Mucosa of descending colon (tissue), 3 donors: ENCODE results near the gene AMBP. TPM values are rescaled to one million over a fixed set of nuclear protein-coding genes. Genes with fewer than 3 reads are reported as not detected.
A peak's percentile ranks its signal among the peaks of the same experiment; 100 is the strongest.

Experiments used
- ATAC-seq: fragments of 200-7000 bp; cut with Tn5 transposase; one replicate; pipeline ENCODE4 v1.9.1; 2020; ENCODE audit warnings: mild to moderate bottlenecking, moderate library complexity
- DNase-seq, 3 donors: peaks; one replicate each; pipeline ENCODE4 v3.0.0-alpha.2; 2020
- H3K36me3 ChIP-seq: fragments of 200-600 bp; one replicate; pipeline ENCODE4 v1.8.0; 2021; ENCODE audit warnings: low read depth, mild to moderate bottlenecking
- H3K4me1 ChIP-seq: fragments of 200-600 bp; one replicate; pipeline ENCODE4 v1.8.0; 2021; ENCODE audit warnings: low read depth, mild to moderate bottlenecking
- H3K4me3 ChIP-seq: fragments of 200-600 bp; one replicate; pipeline ENCODE4 v1.8.0; 2021; ENCODE audit warnings: mild to moderate bottlenecking
- H3K9me3 ChIP-seq: fragments of 200-600 bp; one replicate; pipeline ENCODE4 v1.8.0; 2021; ENCODE audit warnings: mild to moderate bottlenecking
- intact Hi-C, 2 donors: fragments of 100-400 bp; cut with DNase I in 1 of 2; cut with micrococcal nuclease in 1 of 2; formaldehyde crosslinking; loops; one replicate each; pipeline versions ENCODE4 v1.11.0 to v1.11.1; 2022; cut with DNase I, micrococcal nuclease
- total RNA-seq, 3 donors: library from RNA; stranded (reverse); fragmentation: NEBNext Ultra II Directional in 2 of 3; extraction: Animal tissue kit (Norgen Biotek cat#: 25700) in 2 of 3; gene quantifications; one replicate each; pipeline versions ENCODE4 v1.2.1 to v1.2.4, GENCODE V29; 2021 to 2023
- TF ChIP-seq, protein P1 (sequence below): fragments of 200-600 bp; IDR thresholded peaks from one replicate; pipeline ENCODE4 v1.8.0; 2022; ENCODE audit warnings: antibody characterized with exemption, mild to moderate bottlenecking
- donor health status: DM: no; HTN: no; CAD: no; lungs with moderate emphysema.
- donor health status: DM: no; HTN: no; CAD: no.
- donor health status: DM: no; HTN: yes; CAD: no.

AMBP gene
- total RNA-seq, 3 donors from 2014 or later: 0.63 to 0.81 TPM; not detected in 1

DNA sequence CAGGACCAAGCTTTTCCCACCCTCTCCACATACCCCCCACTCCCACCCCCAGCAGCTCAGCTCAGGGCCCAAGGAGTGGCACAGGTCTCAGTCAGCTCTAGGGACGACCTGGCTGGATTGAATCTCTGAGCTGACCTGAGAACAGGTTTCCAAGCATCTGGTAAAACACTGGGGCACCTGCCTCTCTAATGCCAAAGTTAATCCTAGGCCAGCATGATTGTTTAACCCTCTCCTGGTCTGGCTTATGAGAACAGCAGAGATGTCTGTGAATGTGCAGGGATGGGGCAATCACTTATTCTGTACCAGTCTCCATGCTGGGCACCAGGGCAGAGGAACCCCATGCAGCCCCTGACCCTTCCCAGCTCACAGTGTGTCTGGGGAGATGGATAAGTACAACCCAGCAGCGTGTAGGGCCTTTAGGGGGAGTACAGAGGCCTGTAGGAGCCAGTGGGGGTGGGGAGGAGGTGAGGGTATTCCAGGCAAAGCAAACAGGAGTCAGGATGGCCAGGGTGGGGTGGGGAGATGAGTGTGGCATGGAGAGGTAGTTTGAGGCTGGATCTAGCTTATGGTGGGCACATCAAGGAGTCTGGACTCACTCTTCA, 21.7 kb upstream of the AMBP start:
- TF ChIP-seq, protein P1, sequence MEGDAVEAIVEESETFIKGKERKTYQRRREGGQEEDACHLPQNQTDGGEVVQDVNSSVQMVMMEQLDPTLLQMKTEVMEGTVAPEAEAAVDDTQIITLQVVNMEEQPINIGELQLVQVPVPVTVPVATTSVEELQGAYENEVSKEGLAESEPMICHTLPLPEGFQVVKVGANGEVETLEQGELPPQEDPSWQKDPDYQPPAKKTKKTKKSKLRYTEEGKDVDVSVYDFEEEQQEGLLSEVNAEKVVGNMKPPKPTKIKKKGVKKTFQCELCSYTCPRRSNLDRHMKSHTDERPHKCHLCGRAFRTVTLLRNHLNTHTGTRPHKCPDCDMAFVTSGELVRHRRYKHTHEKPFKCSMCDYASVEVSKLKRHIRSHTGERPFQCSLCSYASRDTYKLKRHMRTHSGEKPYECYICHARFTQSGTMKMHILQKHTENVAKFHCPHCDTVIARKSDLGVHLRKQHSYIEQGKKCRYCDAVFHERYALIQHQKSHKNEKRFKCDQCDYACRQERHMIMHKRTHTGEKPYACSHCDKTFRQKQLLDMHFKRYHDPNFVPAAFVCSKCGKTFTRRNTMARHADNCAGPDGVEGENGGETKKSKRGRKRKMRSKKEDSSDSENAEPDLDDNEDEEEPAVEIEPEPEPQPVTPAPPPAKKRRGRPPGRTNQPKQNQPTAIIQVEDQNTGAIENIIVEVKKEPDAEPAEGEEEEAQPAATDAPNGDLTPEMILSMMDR: no peak
- Histone ChIP-seq H3K36me3 (no peaks in the 10 kb centered on the region), H3K4me3 (no peak overlapping the region), H3K9me3 (no peaks in the 10 kb centered on the region), H3K4me1 (peaks cover 5% of the 10 kb centered on the region)
- intact Hi-C loops: loop anchor here in 1 of 2 donors (10.0 kb wide), 1 partner anchor 195 kb away; no protein-coding TSS in a partner anchor
- DNase-seq: no peak
- ATAC-seq: no peak

DNA sequence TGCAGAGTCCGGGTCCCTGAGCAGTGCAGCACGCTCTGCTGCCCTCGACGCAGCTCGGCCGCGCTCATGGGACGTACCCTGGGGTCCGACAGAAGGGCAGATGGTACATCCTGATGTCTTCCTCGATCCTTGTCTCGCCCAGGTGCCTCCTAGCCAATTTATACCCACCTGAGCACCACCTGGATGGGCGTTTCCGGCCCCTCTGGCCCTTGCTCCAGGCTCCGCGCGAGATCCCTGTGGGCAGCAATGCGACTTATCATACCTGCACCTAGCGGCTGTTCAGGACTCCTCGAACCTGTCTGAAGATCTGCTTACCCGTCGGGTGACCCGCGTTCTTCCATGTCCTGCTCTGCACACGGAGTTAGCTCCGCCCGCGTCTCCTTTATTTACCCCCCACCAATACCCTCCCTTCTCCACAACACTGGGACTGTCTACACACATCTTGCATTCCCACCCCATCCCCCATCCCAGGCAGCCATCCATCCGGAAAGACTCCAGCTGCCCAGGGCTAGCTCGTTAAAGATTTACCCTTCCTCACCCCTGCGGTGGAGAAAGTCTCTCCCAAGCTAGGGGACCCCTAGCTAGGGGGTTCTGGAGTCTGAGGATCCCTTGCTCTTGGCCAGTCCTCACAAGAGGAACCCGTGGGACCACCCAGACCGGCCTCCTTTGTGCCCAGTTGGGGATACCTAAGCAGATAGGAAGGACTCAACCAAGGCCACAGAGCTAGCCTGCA, 21.0 kb upstream of the AMBP start, which contains the start of gene KIF12:
TSS of gene KIF12 (minus strand) at position 357 of the 733 bp plus-strand sequence. CDS start at position 341, 16 bp downstream.
- TF ChIP-seq, protein P1: no peak
- H3K36me3 ChIP-seq: no peaks in the 10 kb centered on the region
- DNase-seq (peak in 2 of 3 donors; percentile 65 to 71), ATAC-seq (peak; percentile 54)
- peak within 1 kb of the TSS; percentile 6 for H3K4me3 ChIP-seq
- intact Hi-C loops: no loop called here
- peaks cover 5% of the 10 kb centered on the region for H3K4me1 ChIP-seq
- H3K9me3 ChIP-seq: no peaks in the 10 kb centered on the region

DNA sequence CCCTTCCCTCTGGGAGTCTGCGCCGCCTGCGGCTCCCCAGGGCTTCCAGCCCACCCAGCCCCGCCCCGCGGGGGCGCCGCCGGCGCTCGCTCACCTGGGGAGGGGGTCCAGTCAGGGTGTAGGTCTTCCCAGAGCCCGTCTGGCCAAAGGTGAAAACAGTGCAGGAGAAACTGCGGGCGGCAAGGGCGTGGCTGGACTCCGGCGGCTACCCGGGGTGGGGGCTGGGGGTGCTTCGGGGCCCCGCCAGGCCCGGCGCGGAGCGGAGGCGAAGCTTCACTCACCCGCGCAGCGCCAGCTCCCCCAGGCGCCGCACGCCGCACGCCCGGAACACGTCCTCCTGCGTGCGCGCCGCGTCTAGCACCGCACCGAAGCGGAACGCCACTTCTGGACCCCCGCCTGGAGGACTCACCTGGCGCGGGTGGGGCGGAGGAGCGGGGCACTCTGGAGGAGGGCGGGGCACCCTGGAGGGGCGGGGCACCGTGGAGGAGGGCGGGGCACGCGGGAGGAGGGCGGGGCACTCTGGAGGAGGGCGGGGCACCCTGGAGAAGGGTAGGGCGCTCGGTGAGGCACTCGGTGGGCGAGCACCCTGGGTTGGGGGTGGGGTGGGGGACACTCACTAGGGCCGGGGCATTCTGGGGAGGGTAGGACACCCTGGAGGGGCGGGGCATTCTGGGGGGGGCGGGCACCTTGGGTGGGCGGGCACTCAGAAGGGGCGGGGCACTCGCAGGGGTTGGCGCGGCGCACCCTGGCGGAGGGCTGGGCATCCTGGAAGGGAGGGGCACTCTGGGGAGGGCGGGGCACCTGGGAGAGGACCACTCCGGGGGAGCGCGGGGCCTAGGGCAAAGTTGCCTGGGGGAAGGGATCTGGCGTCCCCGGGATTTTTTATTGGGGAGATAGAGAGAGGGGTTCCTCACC, 20.2 kb upstream of the AMBP start:
- Histone ChIP-seq H3K9me3 (no peaks in the 10 kb centered on the region), H3K4me3 (peak overlapping the region; percentile 6), H3K4me1 (peaks cover 5% of the 10 kb centered on the region), H3K36me3 (no peaks in the 10 kb centered on the region)
- TF ChIP-seq, protein P1: no peak
- peak; percentile 86 to 91 (median 87) for DNase-seq
- intact Hi-C loops: no loop called here
- ATAC-seq: peak; percentile 91

DNA sequence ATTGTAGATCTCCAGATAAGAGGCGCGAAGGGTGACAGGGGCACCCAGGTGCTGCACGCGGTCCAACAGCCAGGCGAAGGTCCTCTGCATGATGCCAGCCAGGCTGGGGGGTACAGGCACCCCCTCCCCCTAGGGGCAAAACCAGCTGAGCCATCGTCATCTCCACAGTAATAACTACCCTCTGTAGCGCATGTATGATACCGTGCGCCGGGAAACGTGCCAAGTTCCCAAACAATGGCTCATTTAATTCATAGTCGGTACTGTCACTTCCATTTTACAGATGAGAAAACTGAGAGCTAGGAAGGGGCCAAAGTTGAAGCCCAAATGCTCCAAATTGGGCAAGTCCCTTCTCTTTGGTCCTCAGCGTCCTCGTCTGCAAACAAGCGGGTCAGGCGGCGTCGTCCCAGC, 19.5 kb upstream of the AMBP start:
- H3K9me3 ChIP-seq: no peaks in the 10 kb centered on the region
- DNase-seq (peak; percentile 69 to 77 (median 72)), ATAC-seq (peak; percentile 31)
- TF ChIP-seq, protein P1: no peak
- H3K4me3 ChIP-seq: peak overlapping the region; percentile 6
- intact Hi-C loops: no loop called here
- H3K36me3 ChIP-seq: no peaks in the 10 kb centered on the region
- peaks cover 5% of the 10 kb centered on the region for H3K4me1 ChIP-seq

DNA sequence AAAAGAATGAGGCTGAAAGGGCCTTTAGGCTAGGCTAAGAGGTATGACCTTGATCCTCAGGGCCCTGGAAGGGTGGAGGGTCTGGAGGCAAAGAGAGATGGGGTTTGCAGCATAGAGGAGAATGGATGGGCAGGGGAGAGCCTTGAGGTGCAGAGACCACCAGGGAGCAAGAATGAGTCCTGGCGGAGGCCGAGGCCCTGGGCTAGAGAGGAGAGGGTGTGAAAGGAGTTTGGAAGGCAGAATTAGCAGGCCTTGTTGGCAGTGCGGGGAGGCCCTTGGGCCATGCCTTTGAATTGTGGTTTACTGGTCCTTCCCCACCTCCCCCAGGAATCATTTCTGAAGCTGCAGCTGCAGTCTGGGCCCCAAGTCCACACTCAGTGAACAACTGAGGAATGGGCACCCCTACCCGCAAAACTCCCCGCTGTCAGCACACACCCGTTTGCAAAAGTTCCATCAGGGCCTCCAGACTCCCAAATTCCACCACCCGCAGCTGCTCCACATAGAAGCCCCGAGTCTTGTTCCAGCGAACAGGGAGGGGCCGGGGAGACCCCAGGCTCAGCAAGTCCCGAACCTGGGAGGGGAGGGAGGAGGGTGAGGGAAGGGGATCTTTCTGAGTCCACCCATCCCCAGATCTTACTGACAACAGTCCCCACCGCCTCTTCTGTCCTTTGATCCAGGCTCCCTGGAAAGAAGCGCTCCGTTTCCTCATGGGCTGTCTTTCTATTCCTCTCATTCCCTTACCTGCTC, 18.9 kb upstream of the AMBP start:
- H3K9me3 ChIP-seq: no peaks in the 10 kb centered on the region
- H3K4me3 ChIP-seq: no peak overlapping the region
- TF ChIP-seq, protein P1: no peak
- DNase-seq (no peak), ATAC-seq (peak; percentile 4)
- H3K36me3 ChIP-seq: no peaks in the 10 kb centered on the region
- peaks cover 5% of the 10 kb centered on the region for H3K4me1 ChIP-seq
- intact Hi-C loops: no loop called here
